K562 (cell line): ENCODE data around the gene DUS3L. TPM values are rescaled to one million over a fixed set of nuclear protein-coding genes. Genes with fewer than 3 reads are reported as not detected.

ENCODE experiments used
- ARID4B ChIP-seq: sonication (generic); formaldehyde crosslinking; IDR thresholded peaks from 2 replicates; pipeline ENCODE4 v1.8.0; 2022; ENCODE audit warnings: mild to moderate bottlenecking, missing genetic modification reagents
- E2F6 ChIP-seq, 2 experiments: IDR thresholded peaks; 2 replicates each; pipeline ENCODE4 v1.6.1; 2011; ENCODE audit warnings: borderline replicate concordance in 1 of 2, control low read depth in 1 of 2, low read depth in 1 of 2, low read length in 1 of 2, mild to moderate bottlenecking in 1 of 2, mixed read lengths in 1 of 2, moderate library complexity in 1 of 2; ENCODE audit not compliant: insufficient read depth in 1 of 2, insufficient read length in 1 of 2, poor library complexity in 1 of 2, severe bottlenecking in 1 of 2; ENCODE audit errors: extremely low read depth in 1 of 2
- ERF ChIP-seq: fragments of 450-650 bp; formaldehyde crosslinking; IDR thresholded peaks from 2 replicates; pipeline ENCODE4 v1.4.0; 2020; ENCODE audit warnings: mild to moderate bottlenecking, mixed read lengths
- HDAC6 ChIP-seq: IDR thresholded peaks from 2 replicates; pipeline ENCODE4 v1.6.1; 2012; ENCODE audit warnings: low read depth, mild to moderate bottlenecking, control low read depth, inconsistent platforms, low read length, moderate library complexity
- HNRNPH1 ChIP-seq: fragments of 200-400 bp; formaldehyde crosslinking; optimal IDR thresholded peaks from 2 replicates; pipeline ENCODE3; 2017; ENCODE audit warnings: low read depth, mild to moderate bottlenecking, low read length, moderate library complexity
- IFI16 ChIP-seq: fragments of 250-450 bp; sonication (Bioruptor Pico); IDR thresholded peaks from 2 replicates; pipeline ENCODE4 v2.1.2; 2022; ENCODE audit warnings: mild to moderate bottlenecking, inconsistent platforms
- NCOR1 ChIP-seq: fragments of 450-650 bp; IDR thresholded peaks from 2 replicates; pipeline ENCODE4 v1.6.1; 2016; ENCODE audit warnings: mild to moderate bottlenecking, moderate library complexity
- NFXL1 ChIP-seq: fragments of 450-650 bp; formaldehyde crosslinking; IDR thresholded peaks from 2 replicates; pipeline ENCODE4 v1.4.0; 2021; ENCODE audit warnings: mild to moderate bottlenecking
- OTX1 ChIP-seq: fragments of 450-650 bp; formaldehyde crosslinking; IDR thresholded peaks from 2 replicates; pipeline ENCODE4 v1.4.0; 2022; ENCODE audit warnings: mild to moderate bottlenecking
- PCBP2 ChIP-seq: fragments of 200-400 bp; formaldehyde crosslinking; IDR thresholded peaks from 2 replicates; pipeline ENCODE4 v1.6.1; 2018; ENCODE audit warnings: low read length, low read depth, mild to moderate bottlenecking, moderate library complexity; ENCODE audit not compliant: poor library complexity, severe bottlenecking
- SOX6 ChIP-seq: fragments of 450-650 bp; IDR thresholded peaks from 2 replicates; pipeline ENCODE4 v1.6.1; 2014; ENCODE audit warnings: mild to moderate bottlenecking
- TRIM24 ChIP-seq, 2 experiments: fragments of 450-650 bp; IDR thresholded peaks; 2 replicates each; pipeline ENCODE4 v1.6.1; 2016
- polyA plus RNA-seq, 8 experiments: library from polyadenylated mRNA; depleted of rRNA in 4 of 8; stranded (reverse) in 5 of 8; unstranded in 3 of 8; fragments of >200 nt; fragmentation: Nextera tagmentation in 2 of 8; fragmentation: Illumina TruSeq in 1 of 8; extraction: Ambion mirVana in 2 of 8; extraction: Trizol in 1 of 8; gene quantifications; 2 replicates each; pipeline versions ENCODE4 v1.2.1 to v1.2.3, GENCODE V29; 2011 to 2014; ENCODE audit warnings: inconsistent platforms in 1 of 8, missing spikeins in 1 of 8
- total RNA-seq, 7 experiments: library from RNA; depleted of rRNA in 6 of 7; stranded (reverse); fragments of >200 nt in 6 of 7; fragmentation: Illumina TruSeq in 2 of 7; extraction: Trizol in 2 of 7; gene quantifications; 2 replicates each; pipeline versions ENCODE4 v1.2.1 to v1.2.3, GENCODE V29; 2011 to 2021; ENCODE audit warnings: low replicate concordance in 1 of 7
- TF ChIP-seq, protein P1 (sequence below): sonication (generic); formaldehyde crosslinking; IDR thresholded peaks from 2 replicates; pipeline ENCODE4 v1.8.0; 2023; ENCODE audit warnings: mild to moderate bottlenecking, missing genetic modification reagents

DUS3L gene
- total and polyA plus RNA-seq, 9 of the 15 experiments (the other 6 are each of a cell fraction or from before 2014, with no cell fraction given) = 1.7 to 102 (median 77.5) TPM

- TF ChIP-seq NCOR1 (peak; percentile 50; the same call in 1 of the 2 replicates), SOX6 (0 out of 2 replicates have a peak, but pooled peaks have one; percentile 44), E2F6 (IDR thresholded peaks at IDR 0.05; ENCODE audit: borderline replicate concordance in 1 of 2, extremely low read depth in 1 of 2, insufficient read depth in 1 of 2, insufficient read length in 1 of 2, low read depth in 1 of 2, low read length in 1 of 2, poor library complexity in 1 of 2, severe bottlenecking in 1 of 2) (peak; percentile 83 to 94), PCBP2 (no peak), HNRNPH1 (no peak), ERF (peak; percentile 77; the same call in 1 of the 2 replicates), HDAC6 (0 out of 2 replicates have a peak, but pooled peaks have one; percentile 22), ARID4B (CRISPR knock-in tag) (peak; percentile 67), OTX1 (CRISPR knock-in tag) (peak; percentile 91), NFXL1 (CRISPR knock-in tag) (peak; percentile 73; the same call in 1 of the 2 replicates), TRIM24 (IDR thresholded peaks at IDR 0.05) (peak in 1 of 2 experiments; percentile 79; a peak in 3 of 4 replicates), IFI16 (CRISPR knock-in tag) (no peak)
- TF ChIP-seq, protein P1, sequence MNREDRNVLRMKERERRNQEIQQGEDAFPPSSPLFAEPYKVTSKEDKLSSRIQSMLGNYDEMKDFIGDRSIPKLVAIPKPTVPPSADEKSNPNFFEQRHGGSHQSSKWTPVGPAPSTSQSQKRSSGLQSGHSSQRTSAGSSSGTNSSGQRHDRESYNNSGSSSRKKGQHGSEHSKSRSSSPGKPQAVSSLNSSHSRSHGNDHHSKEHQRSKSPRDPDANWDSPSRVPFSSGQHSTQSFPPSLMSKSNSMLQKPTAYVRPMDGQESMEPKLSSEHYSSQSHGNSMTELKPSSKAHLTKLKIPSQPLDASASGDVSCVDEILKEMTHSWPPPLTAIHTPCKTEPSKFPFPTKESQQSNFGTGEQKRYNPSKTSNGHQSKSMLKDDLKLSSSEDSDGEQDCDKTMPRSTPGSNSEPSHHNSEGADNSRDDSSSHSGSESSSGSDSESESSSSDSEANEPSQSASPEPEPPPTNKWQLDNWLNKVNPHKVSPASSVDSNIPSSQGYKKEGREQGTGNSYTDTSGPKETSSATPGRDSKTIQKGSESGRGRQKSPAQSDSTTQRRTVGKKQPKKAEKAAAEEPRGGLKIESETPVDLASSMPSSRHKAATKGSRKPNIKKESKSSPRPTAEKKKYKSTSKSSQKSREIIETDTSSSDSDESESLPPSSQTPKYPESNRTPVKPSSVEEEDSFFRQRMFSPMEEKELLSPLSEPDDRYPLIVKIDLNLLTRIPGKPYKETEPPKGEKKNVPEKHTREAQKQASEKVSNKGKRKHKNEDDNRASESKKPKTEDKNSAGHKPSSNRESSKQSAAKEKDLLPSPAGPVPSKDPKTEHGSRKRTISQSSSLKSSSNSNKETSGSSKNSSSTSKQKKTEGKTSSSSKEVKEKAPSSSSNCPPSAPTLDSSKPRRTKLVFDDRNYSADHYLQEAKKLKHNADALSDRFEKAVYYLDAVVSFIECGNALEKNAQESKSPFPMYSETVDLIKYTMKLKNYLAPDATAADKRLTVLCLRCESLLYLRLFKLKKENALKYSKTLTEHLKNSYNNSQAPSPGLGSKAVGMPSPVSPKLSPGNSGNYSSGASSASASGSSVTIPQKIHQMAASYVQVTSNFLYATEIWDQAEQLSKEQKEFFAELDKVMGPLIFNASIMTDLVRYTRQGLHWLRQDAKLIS (CRISPR knock-in tag) = peak; percentile 79; the same call in 1 of the 2 replicates
These were observed 37.1 kb upstream of the DUS3L start (continued) for GRCh38 chr19:5827891-5828660.
